Measurements from ENCODE around the gene NEURL2.
"Not testable (repeated sequence)": the region's sequence is repeated elsewhere in the genome, so short reads cannot be mapped to it uniquely, and the experiment has no call there.

Gene NEURL2

GRCh38 chr20:45888681-45889080, 2.3 kb downstream of the NEURL2 start:
- H3K4me3 ChIP-seq (ENCODE audit: low read length in 2 of 2) = no peak overlapping the region
- H3K9me3 ChIP-seq (ENCODE audit: control insufficient read depth in 2 of 2, low read length in 2 of 2) = no peaks in the 10 kb centered on the region
- H3K9ac ChIP-seq (ENCODE audit: low read depth in 1 of 2, low read length in 2 of 2) = no peak overlapping the region
- peaks cover 1 to 38% of the 10 kb centered on the region in 2 donors for H3K36me3 ChIP-seq (ENCODE audit: control insufficient read depth in 2 of 2, insufficient read depth in 2 of 2, low read length in 2 of 2)
- no peaks in the 10 kb centered on the region for H3K27me3 ChIP-seq (ENCODE audit: control insufficient read depth in 2 of 2, insufficient read depth in 2 of 2, low read length in 2 of 2)
- no peak overlapping the region for H3K27ac ChIP-seq (ENCODE audit: low read depth in 2 of 2, low read length in 2 of 2)
- H3K4me1 ChIP-seq (ENCODE audit: control insufficient read depth in 2 of 2, insufficient read depth in 2 of 2, low read length in 2 of 2) = peaks cover 30% of the 10 kb centered on the region in 2 donors

GRCh38 chr20:45887346-45887715, 3.7 kb downstream of the NEURL2 start, which contains the start of gene SPATA25:
SPATA25 (minus strand) TSS chr20:45887622; CDS start chr20:45887590, 32 bp downstream.
- Histone ChIP-seq H3K36me3 (ENCODE audit: control insufficient read depth in 2 of 2, insufficient read depth in 2 of 2, low read length in 2 of 2) (peaks cover 10 to 43% of the 10 kb centered on the region in 2 donors), H3K9me3 (ENCODE audit: control insufficient read depth in 2 of 2, low read length in 2 of 2) (no peaks in the 10 kb centered on the region), H3K27me3 (ENCODE audit: control insufficient read depth in 2 of 2, insufficient read depth in 2 of 2, low read length in 2 of 2) (no peaks in the 10 kb centered on the region), H3K27ac (ENCODE audit: low read depth in 2 of 2, low read length in 2 of 2) (no peak within 1 kb of the TSS), H3K4me1 (ENCODE audit: control insufficient read depth in 2 of 2, insufficient read depth in 2 of 2, low read length in 2 of 2) (peaks cover 18 to 19% of the 10 kb centered on the region in 2 donors), H3K4me3 (ENCODE audit: low read length in 2 of 2) (no peak within 1 kb of the TSS), H3K9ac (ENCODE audit: low read depth in 1 of 2, low read length in 2 of 2) (no peak within 1 kb of the TSS)

GRCh38 chr20:45886590-45887345, 4.2 kb downstream of the NEURL2 start:
- Histone ChIP-seq H3K27ac (ENCODE audit: low read depth in 2 of 2, low read length in 2 of 2) (no peak overlapping the region), H3K27me3 (ENCODE audit: control insufficient read depth in 2 of 2, insufficient read depth in 2 of 2, low read length in 2 of 2) (no peaks in the 10 kb centered on the region), H3K9me3 (ENCODE audit: control insufficient read depth in 2 of 2, low read length in 2 of 2) (no peaks in the 10 kb centered on the region), H3K4me1 (ENCODE audit: control insufficient read depth in 2 of 2, insufficient read depth in 2 of 2, low read length in 2 of 2) (peaks cover 12 to 13% of the 10 kb centered on the region in 2 donors), H3K36me3 (ENCODE audit: control insufficient read depth in 2 of 2, insufficient read depth in 2 of 2, low read length in 2 of 2) (peaks cover 10 to 43% of the 10 kb centered on the region in 2 donors), H3K4me3 (ENCODE audit: low read length in 2 of 2) (no peak overlapping the region), H3K9ac (ENCODE audit: low read depth in 1 of 2, low read length in 2 of 2) (no peak overlapping the region)

GRCh38 chr20:45883100-45883469, 7.9 kb downstream of the NEURL2 start:
- H3K36me3 ChIP-seq (ENCODE audit: control insufficient read depth in 2 of 2, insufficient read depth in 2 of 2, low read length in 2 of 2) = peaks cover 11 to 48% of the 10 kb centered on the region in 2 donors
- H3K9ac ChIP-seq (ENCODE audit: low read depth in 1 of 2, low read length in 2 of 2) = no peak overlapping the region
- H3K27ac ChIP-seq (ENCODE audit: low read depth in 2 of 2, low read length in 2 of 2) = no peak overlapping the region
- no peaks in the 10 kb centered on the region for H3K9me3 ChIP-seq (ENCODE audit: control insufficient read depth in 2 of 2, low read length in 2 of 2)
- no peak overlapping the region for H3K4me3 ChIP-seq (ENCODE audit: low read length in 2 of 2)
- no peaks in the 10 kb centered on the region for H3K27me3 ChIP-seq (ENCODE audit: control insufficient read depth in 2 of 2, insufficient read depth in 2 of 2, low read length in 2 of 2)
- peaks cover 0 to 4% of the 10 kb centered on the region in 2 donors for H3K4me1 ChIP-seq (ENCODE audit: control insufficient read depth in 2 of 2, insufficient read depth in 2 of 2, low read length in 2 of 2)

DNA sequence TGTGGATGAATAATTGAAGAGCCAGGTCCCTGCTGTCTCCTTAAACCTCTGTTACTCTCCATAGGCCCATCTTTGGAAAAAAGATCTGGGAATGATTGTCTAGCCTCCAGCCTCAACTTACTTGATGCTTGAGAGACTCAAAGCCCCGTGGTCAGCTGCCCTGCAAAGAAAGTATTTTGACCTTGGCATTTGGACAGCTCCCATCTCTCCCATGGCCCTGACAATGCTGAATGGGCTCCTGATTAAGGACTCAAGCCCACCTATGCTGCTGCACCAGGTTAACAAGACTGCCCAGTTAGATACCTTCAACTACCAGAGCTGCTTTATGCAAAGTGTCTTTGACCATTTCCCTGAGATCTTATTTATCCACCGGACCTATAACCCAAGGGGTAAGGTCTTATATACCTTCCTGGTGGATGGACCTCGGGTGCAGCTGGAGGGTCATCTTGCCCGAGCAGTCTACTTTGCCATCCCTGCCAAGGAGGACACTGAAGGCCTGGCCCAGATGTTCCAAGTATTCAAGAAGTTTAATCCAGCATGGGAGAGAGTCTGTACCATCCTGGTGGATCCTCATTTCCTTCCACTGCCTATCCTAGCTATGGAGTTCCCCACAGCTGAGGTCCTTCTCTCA, 8.4 kb downstream of the NEURL2 start:
- Histone ChIP-seq H3K4me3 (ENCODE audit: low read length in 2 of 2) (no peak overlapping the region), H3K27ac (ENCODE audit: low read depth in 2 of 2, low read length in 2 of 2) (no peak overlapping the region)

GRCh38 chr20:45880988-45881788, 9.8 kb downstream of the NEURL2 start, which contains the start of gene ZSWIM1:
ZSWIM1 (plus strand) TSS chr20:45881227; CDS start chr20:45882593, 1,366 bp downstream.
- H3K27ac ChIP-seq (ENCODE audit: low read depth in 2 of 2, low read length in 2 of 2) = peak within 1 kb of the TSS; percentile 75 to 81
- peaks cover 24 to 49% of the 10 kb centered on the region in 2 donors for H3K36me3 ChIP-seq (ENCODE audit: control insufficient read depth in 2 of 2, insufficient read depth in 2 of 2, low read length in 2 of 2)

More for the DNA sequence above, 8.4 kb downstream of the NEURL2 start:
- no peak overlapping the region for H3K9ac ChIP-seq (ENCODE audit: low read depth in 1 of 2, low read length in 2 of 2)
- H3K27me3 ChIP-seq (ENCODE audit: control insufficient read depth in 2 of 2, insufficient read depth in 2 of 2, low read length in 2 of 2) = no peaks in the 10 kb centered on the region
- H3K36me3 ChIP-seq (ENCODE audit: control insufficient read depth in 2 of 2, insufficient read depth in 2 of 2, low read length in 2 of 2) = peaks cover 15 to 50% of the 10 kb centered on the region in 2 donors
- no peaks in the 10 kb centered on the region for H3K9me3 ChIP-seq (ENCODE audit: control insufficient read depth in 2 of 2, low read length in 2 of 2)
- H3K4me1 ChIP-seq (ENCODE audit: control insufficient read depth in 2 of 2, insufficient read depth in 2 of 2, low read length in 2 of 2) = peaks cover 0 to 4% of the 10 kb centered on the region in 2 donors

DNA sequence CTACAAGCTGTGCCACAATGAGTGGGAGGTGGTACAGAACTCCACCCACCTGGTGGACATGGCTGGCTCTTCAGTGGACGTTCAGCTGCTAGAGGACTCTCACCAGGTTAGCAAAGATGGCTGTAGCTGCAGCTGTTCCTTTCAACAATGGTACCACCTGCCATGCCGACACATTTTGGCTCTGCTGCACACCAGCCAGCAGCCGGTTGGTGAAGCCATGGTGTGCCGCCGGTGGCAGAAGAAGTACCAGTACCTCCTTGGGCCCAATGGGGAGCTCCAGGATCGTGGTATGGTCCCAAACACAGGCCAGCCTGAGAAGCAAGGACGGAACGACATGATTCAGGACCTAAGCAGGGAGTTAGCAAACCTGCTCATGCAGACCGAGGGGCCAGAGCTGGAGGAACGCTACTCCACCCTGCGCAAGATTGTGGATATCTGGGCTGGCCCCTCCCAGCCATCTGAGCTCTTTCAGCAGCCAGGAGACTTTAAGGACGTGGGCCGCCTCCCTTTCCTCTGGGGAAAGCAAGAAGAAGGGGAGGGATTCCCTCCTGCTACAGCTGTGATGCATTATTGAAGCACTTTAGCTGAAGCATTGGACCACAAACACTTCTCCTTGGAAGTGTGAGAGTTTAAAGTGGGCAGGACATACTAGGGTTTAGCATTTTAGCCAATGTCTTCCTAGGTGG, 12.8 kb downstream of the NEURL2 start:
- no peak overlapping the region for H3K9ac ChIP-seq (ENCODE audit: low read depth in 1 of 2, low read length in 2 of 2)
- no peak overlapping the region for H3K27ac ChIP-seq (ENCODE audit: low read depth in 2 of 2, low read length in 2 of 2)
- peaks cover 0 to 4% of the 10 kb centered on the region in 2 donors for H3K4me1 ChIP-seq (ENCODE audit: control insufficient read depth in 2 of 2, insufficient read depth in 2 of 2, low read length in 2 of 2)
- peaks cover 18 to 32% of the 10 kb centered on the region in 2 donors for H3K36me3 ChIP-seq (ENCODE audit: control insufficient read depth in 2 of 2, insufficient read depth in 2 of 2, low read length in 2 of 2)
- no peaks in the 10 kb centered on the region for H3K9me3 ChIP-seq (ENCODE audit: control insufficient read depth in 2 of 2, low read length in 2 of 2)
- H3K27me3 ChIP-seq (ENCODE audit: control insufficient read depth in 2 of 2, insufficient read depth in 2 of 2, low read length in 2 of 2) = no peaks in the 10 kb centered on the region
- H3K4me3 ChIP-seq (ENCODE audit: low read length in 2 of 2) = no peak overlapping the region

More at GRCh38 chr20:45880988-45881788, 9.8 kb downstream of the NEURL2 start, which contains the start of gene ZSWIM1:
- Histone ChIP-seq H3K27me3 (ENCODE audit: control insufficient read depth in 2 of 2, insufficient read depth in 2 of 2, low read length in 2 of 2) (no peaks in the 10 kb centered on the region), H3K4me3 (ENCODE audit: low read length in 2 of 2) (peak within 1 kb of the TSS; percentile 89 to 93), H3K9ac (ENCODE audit: low read depth in 1 of 2, low read length in 2 of 2) (peak within 1 kb of the TSS; percentile 85 to 88), H3K4me1 (ENCODE audit: control insufficient read depth in 2 of 2, insufficient read depth in 2 of 2, low read length in 2 of 2) (peaks cover 0 to 4% of the 10 kb centered on the region in 2 donors), H3K9me3 (ENCODE audit: control insufficient read depth in 2 of 2, low read length in 2 of 2) (no peaks in the 10 kb centered on the region)

GRCh38 chr20:45874576-45874975, 16.4 kb downstream of the NEURL2 start:
- Histone ChIP-seq H3K4me1 (ENCODE audit: control insufficient read depth in 2 of 2, insufficient read depth in 2 of 2, low read length in 2 of 2) (no peaks in the 10 kb centered on the region), H3K9me3 (ENCODE audit: control insufficient read depth in 2 of 2, low read length in 2 of 2) (no peaks in the 10 kb centered on the region), H3K4me3 (ENCODE audit: low read length in 2 of 2) (no peak overlapping the region), H3K36me3 (ENCODE audit: control insufficient read depth in 2 of 2, insufficient read depth in 2 of 2, low read length in 2 of 2) (peaks cover 14 to 28% of the 10 kb centered on the region in 2 donors), H3K9ac (ENCODE audit: low read depth in 1 of 2, low read length in 2 of 2) (no peak overlapping the region), H3K27me3 (ENCODE audit: control insufficient read depth in 2 of 2, insufficient read depth in 2 of 2, low read length in 2 of 2) (no peaks in the 10 kb centered on the region), H3K27ac (ENCODE audit: low read depth in 2 of 2, low read length in 2 of 2) (no peak overlapping the region)

DNA sequence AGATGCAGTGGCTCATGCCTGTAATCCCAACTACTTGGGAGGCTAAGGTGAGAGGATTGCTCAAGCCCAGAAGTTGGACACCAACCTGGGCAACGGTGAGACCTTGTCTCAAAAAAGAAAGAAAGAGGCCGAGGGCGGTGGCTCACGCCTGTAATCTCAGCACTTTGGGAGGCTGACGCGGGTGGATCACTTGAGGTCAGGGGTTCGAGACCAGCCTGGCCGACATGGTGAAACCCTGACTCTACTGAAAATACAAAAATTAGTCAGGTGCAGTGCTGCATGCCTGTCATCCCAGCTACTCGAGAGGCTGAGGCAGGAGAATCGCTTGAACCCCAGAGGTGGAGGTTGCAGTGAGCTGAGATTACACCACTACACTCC, 16.9 kb downstream of the NEURL2 start:
- H3K4me3 ChIP-seq (ENCODE audit: low read length in 2 of 2); H3K27me3 ChIP-seq (ENCODE audit: control insufficient read depth in 2 of 2, insufficient read depth in 2 of 2, low read length in 2 of 2); H3K9me3 ChIP-seq (ENCODE audit: control insufficient read depth in 2 of 2, low read length in 2 of 2); H3K27ac ChIP-seq (ENCODE audit: low read depth in 2 of 2, low read length in 2 of 2); H3K4me1 ChIP-seq (ENCODE audit: control insufficient read depth in 2 of 2, insufficient read depth in 2 of 2, low read length in 2 of 2); H3K9ac ChIP-seq (ENCODE audit: low read depth in 1 of 2, low read length in 2 of 2): not testable (repeated sequence)
- H3K36me3 ChIP-seq (ENCODE audit: control insufficient read depth in 2 of 2, insufficient read depth in 2 of 2, low read length in 2 of 2) = peaks cover 14 to 28% of the 10 kb centered on the region in 2 donors

All from mucosa of rectum (tissue), 2 donors.